H9 (cell line): Measurements from ENCODE around the gene OSCAR. TPM values are rescaled to one million over a fixed set of nuclear protein-coding genes. Genes with fewer than 3 reads are reported as not detected.

ENCODE experiments used
- DNase-seq: peaks from one replicate; pipeline ENCODE4 v3.0.0-alpha.2; 2017
- H2AFZ ChIP-seq: one replicate; pipeline ENCODE4 v1.6.1; 2013; ENCODE audit warnings: mild to moderate bottlenecking, low read length, control low read depth, moderate library complexity
- H2AK5ac ChIP-seq: 2 replicates; pipeline ENCODE4 v1.6.1; 2013; ENCODE audit warnings: low read length, control low read depth, mixed read lengths; ENCODE audit not compliant: insufficient read length
- H2BK120ac ChIP-seq: one replicate; pipeline ENCODE4 v1.6.1; 2013; ENCODE audit warnings: low read depth, mild to moderate bottlenecking, low read length, control low read depth, inconsistent platforms; ENCODE audit not compliant: poor library complexity, severe bottlenecking
- H2BK12ac ChIP-seq: 2 replicates; pipeline ENCODE4 v1.6.1; 2013; ENCODE audit warnings: low read length, control low read depth, mixed read lengths, low read depth; ENCODE audit not compliant: insufficient read length
- H2BK15ac ChIP-seq: 2 replicates; pipeline ENCODE4 v1.6.1; 2013; ENCODE audit warnings: low read depth, low read length, control low read depth
- H2BK20ac ChIP-seq: one replicate; pipeline ENCODE4 v1.6.1; 2013; ENCODE audit warnings: low read depth, mild to moderate bottlenecking, low read length, control low read depth, inconsistent platforms; ENCODE audit not compliant: poor library complexity, severe bottlenecking
- H2BK5ac ChIP-seq: 2 replicates; pipeline ENCODE4 v1.6.1; 2013; ENCODE audit warnings: low read length, control low read depth, mixed read lengths; ENCODE audit not compliant: insufficient read length
- H3K14ac ChIP-seq: 2 replicates; pipeline ENCODE4 v1.6.1; 2013; ENCODE audit warnings: low read length, control low read depth; ENCODE audit not compliant: insufficient read depth
- H3K18ac ChIP-seq: 2 replicates; pipeline ENCODE4 v1.6.1; 2013; ENCODE audit warnings: low read depth, mild to moderate bottlenecking, mixed read lengths, low read length, control low read depth; ENCODE audit not compliant: insufficient read length
- H3K23ac ChIP-seq: 2 replicates; pipeline ENCODE4 v1.6.1; 2013; ENCODE audit warnings: low read length, control low read depth, mixed read lengths, low read depth; ENCODE audit not compliant: insufficient read length
- H3K23me2 ChIP-seq: 2 replicates; pipeline ENCODE4 v1.6.1; 2013; ENCODE audit warnings: low read depth, mild to moderate bottlenecking, mixed read lengths, low read length, control low read depth; ENCODE audit not compliant: insufficient read length, poor library complexity, severe bottlenecking
- H3K27ac ChIP-seq: 2 replicates; pipeline ENCODE4 v1.5.1; 2013; ENCODE audit warnings: low read length, control low read depth, mixed read lengths, low read depth; ENCODE audit not compliant: insufficient read length
- H3K27me3 ChIP-seq: 2 replicates; pipeline ENCODE4 v1.6.1; 2013; ENCODE audit warnings: low read length, control low read depth, inconsistent platforms; ENCODE audit not compliant: insufficient read depth
- H3K4ac ChIP-seq: 2 replicates; pipeline ENCODE4 v1.6.1; 2013; ENCODE audit warnings: low read depth, mild to moderate bottlenecking, control low read depth, inconsistent platforms, low read length, moderate library complexity
- H3K4me1 ChIP-seq: 2 replicates; pipeline ENCODE4 v1.6.1; 2013; ENCODE audit warnings: low read length, control low read depth, inconsistent platforms; ENCODE audit not compliant: insufficient read depth
- H3K4me2 ChIP-seq: 2 replicates; pipeline ENCODE4 v1.6.1; 2013; ENCODE audit warnings: low read length, control low read depth, mixed read lengths; ENCODE audit not compliant: insufficient read length, insufficient read depth
- H3K56ac ChIP-seq: 2 replicates; pipeline ENCODE4 v1.6.1; 2013; ENCODE audit warnings: low read depth, mild to moderate bottlenecking, mixed read lengths, low read length, control low read depth; ENCODE audit not compliant: insufficient read length
- H3K79me1 ChIP-seq: 2 replicates; pipeline ENCODE4 v1.6.1; 2013; ENCODE audit warnings: low read depth, mild to moderate bottlenecking, moderate library complexity, low read length, control low read depth, inconsistent platforms; ENCODE audit not compliant: insufficient read depth, poor library complexity, severe bottlenecking
- H3K79me2 ChIP-seq: 2 replicates; pipeline ENCODE4 v1.6.1; 2013; ENCODE audit warnings: low read length, control low read depth, inconsistent platforms; ENCODE audit not compliant: insufficient read depth
- H3K9ac ChIP-seq: 2 replicates; pipeline ENCODE4 v1.6.1; 2013; ENCODE audit warnings: low read length, control low read depth, mixed read lengths; ENCODE audit not compliant: insufficient read length; ENCODE audit errors: extremely low read depth
- H3K9me3 ChIP-seq: one replicate; pipeline ENCODE4 v1.6.1; 2013; ENCODE audit warnings: low read depth, low read length, inconsistent platforms; ENCODE audit not compliant: control insufficient read depth
- H3T11ph ChIP-seq: one replicate; pipeline ENCODE4 v1.6.1; 2013; ENCODE audit warnings: mild to moderate bottlenecking, low read length, control low read depth, inconsistent platforms
- H4K20me1 ChIP-seq: one replicate; pipeline ENCODE4 v1.6.1; 2013; ENCODE audit not compliant: control insufficient read depth, insufficient read length, insufficient read depth
- H4K5ac ChIP-seq: 2 replicates; pipeline ENCODE4 v1.6.1; 2013; ENCODE audit warnings: low read depth, mild to moderate bottlenecking, mixed read lengths, low read length, control low read depth; ENCODE audit not compliant: insufficient read length
- H4K8ac ChIP-seq: replicated peaks from 2 replicates; pipeline ENCODE4 v1.6.1; 2013; ENCODE audit warnings: low read length, control low read depth, mixed read lengths, low read depth; ENCODE audit not compliant: insufficient read length
- H4K91ac ChIP-seq: 2 replicates; pipeline ENCODE4 v1.6.1; 2013; ENCODE audit warnings: low read depth, mild to moderate bottlenecking, moderate library complexity, mixed read lengths, low read length, control low read depth; ENCODE audit not compliant: insufficient read length
- H3K27ac Mint-ChIP-seq, 3 experiments: 2 replicates in 2 of 3; 3 replicates in 1 of 3; pipeline ENCODE4 v1.8.0; 2020 to 2021; ENCODE audit warnings: mixed read lengths in 3 of 3, mild to moderate bottlenecking in 1 of 3, moderate library complexity in 1 of 3
- H3K27me3 Mint-ChIP-seq: 2 replicates; pipeline ENCODE4 v1.8.0; 2021; ENCODE audit warnings: low read depth, mild to moderate bottlenecking, moderate library complexity, mixed read lengths
- H3K36me3 Mint-ChIP-seq, 3 experiments: 2 replicates in 2 of 3; 3 replicates in 1 of 3; pipeline ENCODE4 v1.8.0; 2020 to 2021; ENCODE audit warnings: low read depth in 3 of 3, mixed read lengths in 3 of 3; ENCODE audit not compliant: insufficient read depth in 1 of 3
- H3K4me1 Mint-ChIP-seq, 2 experiments: 2 replicates each; pipeline ENCODE4 v1.8.0; 2020; ENCODE audit warnings: mixed read lengths in 2 of 2
- H3K4me3 Mint-ChIP-seq, 2 experiments: 2 replicates in 1 of 2; 3 replicates in 1 of 2; pipeline ENCODE4 v1.8.0; 2020 to 2021; ENCODE audit warnings: mild to moderate bottlenecking in 2 of 2, mixed read lengths in 2 of 2, moderate library complexity in 1 of 2
- H3K9me3 Mint-ChIP-seq, 2 experiments: 2 replicates in 1 of 2; 3 replicates in 1 of 2; pipeline ENCODE4 v1.8.0; 2020; ENCODE audit warnings: mild to moderate bottlenecking in 2 of 2, mixed read lengths in 2 of 2, moderate library complexity in 1 of 2
- WGBS: extraction: QIAGEN DNeasy Blood & Tissue Kit; methylation state at CpG from one replicate; pipeline ENCODE4 v1.1.7; 2013; ENCODE audit warnings: missing lambda C conversion rate, low lambda C conversion rate, mixed read lengths; ENCODE audit not compliant: insufficient read length; ENCODE audit errors: extremely low coverage; 5-methylcytosine and 5-hydroxymethylcytosine counted together
- total RNA-seq: library from RNA; stranded (reverse); gene quantifications from 2 replicates; pipeline ENCODE4 v1.2.1, GENCODE V29; 2021
- TF ChIP-seq, protein P1 (sequence below): fragments of 200-600 bp; sonication (generic); conservative IDR thresholded peaks from 3 replicates; pipeline ENCODE4 v1.8.0; 2021; ENCODE audit warnings: antibody characterized with exemption, mild to moderate bottlenecking

The OSCAR gene
- total RNA-seq, 1 experiment from 2014 or later = 0.24 TPM

DNA sequence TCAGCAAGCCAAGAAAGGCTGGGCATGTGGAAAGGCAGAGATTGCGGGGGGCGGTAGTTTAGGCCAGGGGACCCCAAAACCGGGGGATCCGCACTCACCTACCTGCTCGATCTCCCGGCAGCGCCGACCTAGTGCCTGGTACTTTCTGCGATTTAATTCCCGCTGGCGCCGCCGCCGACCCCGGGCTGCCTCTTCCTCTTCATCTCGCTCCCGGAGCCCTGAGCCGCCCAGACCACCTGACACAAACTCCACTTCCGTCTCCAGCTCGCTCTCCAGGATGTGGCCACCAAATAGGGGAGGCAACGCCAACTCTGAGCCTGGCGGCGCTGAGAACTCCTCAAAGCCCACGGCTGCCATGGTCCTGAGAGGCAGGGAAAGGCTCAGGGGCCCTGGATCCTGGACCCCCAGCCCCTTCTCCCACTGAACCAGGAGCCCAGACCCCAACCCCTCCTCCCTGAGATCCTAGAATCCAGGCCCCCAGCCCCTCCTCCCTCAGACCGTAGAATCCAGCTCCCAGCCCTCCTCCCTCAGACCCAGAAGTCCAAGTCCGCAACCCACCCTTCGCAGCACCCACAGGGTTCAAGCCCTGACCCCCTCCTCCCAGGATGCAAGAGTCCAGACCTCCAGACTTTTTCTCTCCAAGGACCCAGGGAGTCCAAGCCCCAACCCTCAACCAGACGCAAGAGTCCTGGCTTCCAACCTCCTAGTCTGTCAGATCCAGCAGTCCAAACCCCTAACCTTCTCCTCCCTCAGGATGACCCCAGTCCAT is 13.9 kb upstream of the OSCAR start:
- H4K20me1 ChIP-seq = no peaks in the 10 kb centered on the region
- H2AK5ac ChIP-seq = no peak overlapping the region
- Mint-ChIP-seq H3K4me3 (peak overlapping the region; percentile 82 to 94), H3K36me3 (peaks cover 15 to 51% (median 49%) of the 10 kb centered on the region in 3 experiments), H3K27ac (peak overlapping the region; percentile 93 to 99 (median 94)), H3K27me3 (peaks cover 1% of the 10 kb centered on the region), H3K9me3 (peaks cover 2 to 7% of the 10 kb centered on the region in 2 experiments; a peak in 4 of 5 replicates), H3K4me1 (peaks cover 9 to 18% of the 10 kb centered on the region in 2 experiments)
- H3K27ac ChIP-seq = no peak overlapping the region
- no peak overlapping the region for H3K23ac ChIP-seq
- H2BK120ac ChIP-seq = no peak overlapping the region
- TF ChIP-seq, protein P1, sequence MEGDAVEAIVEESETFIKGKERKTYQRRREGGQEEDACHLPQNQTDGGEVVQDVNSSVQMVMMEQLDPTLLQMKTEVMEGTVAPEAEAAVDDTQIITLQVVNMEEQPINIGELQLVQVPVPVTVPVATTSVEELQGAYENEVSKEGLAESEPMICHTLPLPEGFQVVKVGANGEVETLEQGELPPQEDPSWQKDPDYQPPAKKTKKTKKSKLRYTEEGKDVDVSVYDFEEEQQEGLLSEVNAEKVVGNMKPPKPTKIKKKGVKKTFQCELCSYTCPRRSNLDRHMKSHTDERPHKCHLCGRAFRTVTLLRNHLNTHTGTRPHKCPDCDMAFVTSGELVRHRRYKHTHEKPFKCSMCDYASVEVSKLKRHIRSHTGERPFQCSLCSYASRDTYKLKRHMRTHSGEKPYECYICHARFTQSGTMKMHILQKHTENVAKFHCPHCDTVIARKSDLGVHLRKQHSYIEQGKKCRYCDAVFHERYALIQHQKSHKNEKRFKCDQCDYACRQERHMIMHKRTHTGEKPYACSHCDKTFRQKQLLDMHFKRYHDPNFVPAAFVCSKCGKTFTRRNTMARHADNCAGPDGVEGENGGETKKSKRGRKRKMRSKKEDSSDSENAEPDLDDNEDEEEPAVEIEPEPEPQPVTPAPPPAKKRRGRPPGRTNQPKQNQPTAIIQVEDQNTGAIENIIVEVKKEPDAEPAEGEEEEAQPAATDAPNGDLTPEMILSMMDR = no peak
- H3T11ph ChIP-seq = no peak overlapping the region
- H3K14ac ChIP-seq = no peak overlapping the region
- H3K4ac ChIP-seq = no peak overlapping the region
- H3K9ac ChIP-seq = peak overlapping the region; percentile 5
- H3K9me3 ChIP-seq = no peaks in the 10 kb centered on the region
- H2BK15ac ChIP-seq = no peak overlapping the region
- no peak overlapping the region for H2BK12ac ChIP-seq
- H3K27me3 ChIP-seq = no peaks in the 10 kb centered on the region
- no peak for DNase-seq
- no peak overlapping the region for H3K56ac ChIP-seq
- H4K5ac ChIP-seq = no peak overlapping the region
- H4K91ac ChIP-seq = no peak overlapping the region
- H2AFZ ChIP-seq = no peak overlapping the region
- H3K23me2 ChIP-seq = peaks cover 7% of the 10 kb centered on the region
- H3K4me1 ChIP-seq = no peaks in the 10 kb centered on the region; the same call in 1 of the 2 replicates
- H4K8ac ChIP-seq = no peak overlapping the region
- peaks cover 7% of the 10 kb centered on the region for H3K79me1 ChIP-seq
- no peaks in the 10 kb centered on the region; the same call in 1 of the 2 replicates for H3K79me2 ChIP-seq
- WGBS = no CpG with 5 or more reads among the region's 28 CpGs
- peak overlapping the region; percentile 85 for H3K4me2 ChIP-seq
- H3K18ac ChIP-seq = no peak overlapping the region
- H2BK20ac ChIP-seq = no peak overlapping the region
- no peak overlapping the region for H2BK5ac ChIP-seq
